ENCODE results near the gene FUT7.

DNA sequence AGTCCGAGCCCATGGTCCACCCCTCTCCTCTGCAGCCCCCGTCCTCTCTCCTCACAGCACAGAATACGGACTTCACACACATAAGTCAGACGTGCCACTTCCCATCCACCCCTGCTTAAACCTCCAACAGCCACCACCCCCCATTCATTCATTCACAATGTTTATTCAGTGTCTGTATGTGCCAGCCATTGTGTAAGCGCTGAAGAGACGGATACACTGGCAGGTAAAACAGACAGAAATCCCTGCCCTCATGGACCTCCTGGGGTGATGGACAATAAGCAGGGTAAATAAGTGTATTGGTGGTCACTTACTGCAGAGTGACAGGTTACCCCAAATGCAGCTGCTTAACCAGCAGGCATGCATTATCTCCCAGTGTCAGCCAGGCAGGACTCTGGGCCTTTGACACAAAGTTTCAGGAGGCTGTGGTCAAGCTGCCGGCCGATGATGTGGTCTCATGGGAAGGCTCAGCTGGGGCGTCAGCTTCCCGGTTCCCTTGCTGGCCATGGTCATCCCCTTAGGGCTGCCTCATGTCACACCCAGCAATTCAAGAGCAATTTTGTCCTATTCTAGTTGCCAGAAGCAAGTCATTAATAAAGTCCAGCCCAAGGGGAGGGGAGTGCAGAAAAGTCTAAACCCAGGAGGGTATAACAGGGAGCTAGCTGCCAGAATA lies 41.5 kb downstream of the FUT7 start:
- no peak for TF ChIP-seq PAX5 (IDR thresholded peaks at IDR 0.05; ENCODE audit: insufficient read depth, low read length, severe bottlenecking)
- TF ChIP-seq POLR2AphosphoS5 (IDR thresholded peaks at IDR 0.05; ENCODE audit: low read depth, low read length) = no peak
- TF ChIP-seq POLR2A (IDR thresholded peaks at IDR 0.05; ENCODE audit: low read depth, low read length) = no peak
- no peak for TF ChIP-seq TAF1 (IDR thresholded peaks at IDR 0.05; ENCODE audit: low read depth, low read length)

Measured in GM12891 (cell line).